ENCODE results near the gene CSDE1. TPM values are rescaled to one million over a fixed set of nuclear protein-coding genes. Genes with fewer than 3 reads are reported as not detected.
A peak's percentile ranks its signal among the peaks of the same experiment; 100 is the strongest.

Gene CSDE1
- polyA plus RNA-seq, 3 donors: 177 to 324 (median 251) TPM

DNA sequence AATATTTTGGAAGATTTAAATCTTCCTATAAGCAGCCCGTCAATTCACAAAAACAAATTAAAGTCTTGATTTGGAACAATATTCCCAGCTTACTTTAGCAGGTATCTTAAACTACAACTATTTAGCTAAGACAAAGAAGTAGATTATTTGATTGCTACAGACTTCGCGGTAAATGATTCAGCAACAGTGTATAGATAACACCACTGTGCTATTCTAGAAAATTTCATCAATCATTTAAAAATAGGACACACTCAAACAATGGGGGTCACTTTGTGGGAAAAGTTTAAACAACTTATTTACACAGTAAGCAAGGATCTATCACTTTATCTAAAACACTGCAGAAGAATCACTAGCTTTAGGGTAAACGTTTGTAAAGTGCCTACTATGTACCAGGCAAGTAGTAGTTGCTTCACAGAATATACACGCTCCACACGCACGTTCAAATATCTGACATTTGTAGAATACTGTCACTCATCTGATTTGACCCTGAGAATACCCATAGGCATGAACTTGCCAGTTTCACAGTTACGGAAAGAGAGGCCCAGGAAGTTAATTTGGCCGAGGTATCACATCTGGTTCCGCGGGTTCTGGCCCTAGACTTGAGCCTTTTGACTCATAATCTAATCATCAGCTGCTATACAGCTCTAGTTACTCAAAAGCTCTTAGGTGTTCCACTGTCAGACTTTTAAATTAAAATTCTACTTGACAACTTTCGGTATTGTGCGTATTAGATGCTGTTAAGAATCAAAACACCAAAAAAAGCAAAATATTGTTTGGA lies 88.8 kb downstream of the CSDE1 start:
- Mint-ChIP-seq H3K4me1 (peaks cover 13% of the 10 kb centered on the region), H3K27me3 (ENCODE audit: low read depth in 3 of 3) (peaks cover 22 to 41% (median 31%) of the 10 kb centered on the region in 3 donors), H3K4me3 (peak overlapping the region; percentile 88 to 93), H3K9me3 (peaks cover 0 to 4% (median 0%) of the 10 kb centered on the region in 7 donors), H3K27ac (peak overlapping the region in 1 of 7 donors; percentile 52), H3K36me3 (peaks cover 0 to 2% of the 10 kb centered on the region in 2 donors)
- Histone ChIP-seq H3K9ac (ENCODE audit: insufficient read depth, low read length, poor library complexity, severe bottlenecking) (peak overlapping the region; percentile 62), H3K36me3 (replicated peaks in 1 of 2; ENCODE audit: control insufficient read depth in 1 of 2, insufficient read depth in 2 of 2, low read length in 2 of 2) (no peaks in the 10 kb centered on the region), H3K4me2 (replicated peaks; ENCODE audit: extremely low read depth, low read length, poor library complexity, severe bottlenecking) (peak overlapping the region; percentile 84), H4K20me1 (ENCODE audit: insufficient read depth, low read length) (no peaks in the 10 kb centered on the region), H2AFZ (ENCODE audit: insufficient read depth, low read depth, low read length, poor library complexity, severe bottlenecking) (peak overlapping the region; percentile 99), H3K79me2 (ENCODE audit: insufficient read depth, low read length) (no peaks in the 10 kb centered on the region), H3K9me3 (replicated peaks in 1 of 2; ENCODE audit: control insufficient read depth in 1 of 2, insufficient read depth in 1 of 2, low read length in 2 of 2) (no peaks in the 10 kb centered on the region), H3K4me1 (ENCODE audit: control insufficient read depth in 1 of 2, insufficient read depth in 2 of 2, low read length in 2 of 2) (peaks cover 10 to 14% of the 10 kb centered on the region in 2 donors), H3K4me3 (replicated peaks in 1 of 3; ENCODE audit: low read depth in 2 of 3, low read length in 3 of 3) (peak overlapping the region; percentile 44 to 84 (median 57)), H3K27me3 (ENCODE audit: control insufficient read depth in 2 of 2, insufficient read depth in 2 of 2, low read length in 2 of 2) (peaks cover 4 to 27% of the 10 kb centered on the region in 2 donors), H3K27ac (ENCODE audit: low read depth in 1 of 2, low read length in 2 of 2) (no peak overlapping the region)
- 0% methylated on average over 2 of the region's 13 CpGs for WGBS (ENCODE audit: insufficient coverage)
- DNase-seq: no peak
- intact Hi-C loops (cut with micrococcal nuclease): loop anchor here in 1 of 2 donors (10.0 kb wide), 1 partner anchor 84 kb away; the partner anchor contains the start of gene BCAS2
- TF ChIP-seq, protein P1, sequence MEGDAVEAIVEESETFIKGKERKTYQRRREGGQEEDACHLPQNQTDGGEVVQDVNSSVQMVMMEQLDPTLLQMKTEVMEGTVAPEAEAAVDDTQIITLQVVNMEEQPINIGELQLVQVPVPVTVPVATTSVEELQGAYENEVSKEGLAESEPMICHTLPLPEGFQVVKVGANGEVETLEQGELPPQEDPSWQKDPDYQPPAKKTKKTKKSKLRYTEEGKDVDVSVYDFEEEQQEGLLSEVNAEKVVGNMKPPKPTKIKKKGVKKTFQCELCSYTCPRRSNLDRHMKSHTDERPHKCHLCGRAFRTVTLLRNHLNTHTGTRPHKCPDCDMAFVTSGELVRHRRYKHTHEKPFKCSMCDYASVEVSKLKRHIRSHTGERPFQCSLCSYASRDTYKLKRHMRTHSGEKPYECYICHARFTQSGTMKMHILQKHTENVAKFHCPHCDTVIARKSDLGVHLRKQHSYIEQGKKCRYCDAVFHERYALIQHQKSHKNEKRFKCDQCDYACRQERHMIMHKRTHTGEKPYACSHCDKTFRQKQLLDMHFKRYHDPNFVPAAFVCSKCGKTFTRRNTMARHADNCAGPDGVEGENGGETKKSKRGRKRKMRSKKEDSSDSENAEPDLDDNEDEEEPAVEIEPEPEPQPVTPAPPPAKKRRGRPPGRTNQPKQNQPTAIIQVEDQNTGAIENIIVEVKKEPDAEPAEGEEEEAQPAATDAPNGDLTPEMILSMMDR (IDR thresholded peaks at IDR 0.05): no peak

DNA sequence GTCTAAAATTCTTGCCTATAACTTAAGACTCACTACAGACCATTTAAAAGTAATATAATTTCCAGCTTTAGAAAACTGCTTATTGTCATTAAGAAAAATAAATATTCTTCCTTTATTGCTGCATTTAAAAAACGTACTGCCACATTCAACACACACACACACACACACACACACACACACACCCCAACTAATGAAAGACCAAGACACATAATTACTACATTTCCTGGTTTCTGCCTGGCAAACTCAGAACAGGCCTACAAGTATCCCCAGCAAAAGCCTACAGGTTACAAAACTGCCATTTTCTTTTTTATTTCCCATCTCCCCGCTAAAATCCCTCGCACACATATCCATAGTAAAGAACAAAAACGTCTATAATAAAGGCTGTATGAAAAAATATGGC lies 89.4 kb downstream of the CSDE1 start:
- H2AFZ ChIP-seq (ENCODE audit: insufficient read depth, low read depth, low read length, poor library complexity, severe bottlenecking): no peak overlapping the region
- no peak for DNase-seq
- Mint-ChIP-seq H3K36me3 (peaks cover 0 to 2% of the 10 kb centered on the region in 2 donors), H3K4me1 (peaks cover 13% of the 10 kb centered on the region), H3K27ac (no peak overlapping the region), H3K9me3 (peaks cover 0 to 6% (median 0%) of the 10 kb centered on the region in 7 donors), H3K4me3 (peak overlapping the region in 1 of 2 donors; percentile 43), H3K27me3 (ENCODE audit: low read depth in 3 of 3) (peaks cover 22 to 41% (median 29%) of the 10 kb centered on the region in 3 donors)
- H3K4me2 ChIP-seq (replicated peaks; ENCODE audit: extremely low read depth, low read length, poor library complexity, severe bottlenecking): no peak overlapping the region
- no peaks in the 10 kb centered on the region for H3K79me2 ChIP-seq (ENCODE audit: insufficient read depth, low read length)
- H3K9me3 ChIP-seq (replicated peaks in 1 of 2; ENCODE audit: control insufficient read depth in 1 of 2, insufficient read depth in 1 of 2, low read length in 2 of 2): no peaks in the 10 kb centered on the region
- peaks cover 10 to 14% of the 10 kb centered on the region in 2 donors for H3K4me1 ChIP-seq (ENCODE audit: control insufficient read depth in 1 of 2, insufficient read depth in 2 of 2, low read length in 2 of 2)
- H3K4me3 ChIP-seq (replicated peaks in 1 of 3; ENCODE audit: low read depth in 2 of 3, low read length in 3 of 3): no peak overlapping the region
- H4K20me1 ChIP-seq (ENCODE audit: insufficient read depth, low read length): no peaks in the 10 kb centered on the region
- peaks cover 4 to 27% of the 10 kb centered on the region in 2 donors for H3K27me3 ChIP-seq (ENCODE audit: control insufficient read depth in 2 of 2, insufficient read depth in 2 of 2, low read length in 2 of 2)
- H3K9ac ChIP-seq (ENCODE audit: insufficient read depth, low read length, poor library complexity, severe bottlenecking): no peak overlapping the region
- intact Hi-C loops (cut with micrococcal nuclease): loop anchor here in 1 of 2 donors (10.0 kb wide), 1 partner anchor 84 kb away; the partner anchor contains the start of gene BCAS2
- TF ChIP-seq, protein P1 (IDR thresholded peaks at IDR 0.05): no peak
- no peak overlapping the region for H3K27ac ChIP-seq (ENCODE audit: low read depth in 1 of 2, low read length in 2 of 2)
- 33% methylated on average over 1 of the region's 4 CpGs for WGBS (ENCODE audit: insufficient coverage)
- no peaks in the 10 kb centered on the region for H3K36me3 ChIP-seq (replicated peaks in 1 of 2; ENCODE audit: control insufficient read depth in 1 of 2, insufficient read depth in 2 of 2, low read length in 2 of 2)

All from CD14-positive monocyte (primary cell).